OCI-LY1 (cell line): ENCODE data around the gene TTN.

ENCODE experiments used
- H2AFZ ChIP-seq: fragments of 200-600 bp; sonication (generic), shearing (Covaris generic); 2 replicates; pipeline ENCODE4 v1.6.0; 2014; ENCODE audit warnings: antibody characterized with exemption, mild to moderate bottlenecking, low read length
- H3F3A ChIP-seq: fragments of 200-600 bp; sonication (generic), shearing (Covaris generic); 2 replicates; pipeline ENCODE4 v1.6.0; 2014; ENCODE audit warnings: mild to moderate bottlenecking, antibody characterized with exemption, low read length, moderate library complexity; ENCODE audit not compliant: insufficient read depth
- H3K27ac ChIP-seq: fragments of 200-600 bp; sonication (generic); 2 replicates; pipeline ENCODE4 v1.5.1; 2014; ENCODE audit warnings: low read length, mixed run types, mild to moderate bottlenecking, low read depth; ENCODE audit not compliant: poor library complexity, severe bottlenecking
- H3K27me3 ChIP-seq: fragments of 200-600 bp; sonication (generic); 2 replicates; pipeline ENCODE4 v1.6.0; 2014; ENCODE audit warnings: antibody characterized with exemption, mild to moderate bottlenecking, low read length, moderate library complexity; ENCODE audit not compliant: insufficient read depth
- H3K36me3 ChIP-seq: fragments of 200-600 bp; sonication (generic); 2 replicates; pipeline ENCODE4 v1.6.1; 2014; ENCODE audit warnings: mild to moderate bottlenecking, antibody characterized with exemption, low read length, moderate library complexity, mixed read lengths; ENCODE audit not compliant: insufficient read depth
- H3K4me1 ChIP-seq: fragments of 200-600 bp; sonication (generic); 2 replicates; pipeline ENCODE4 v1.5.1; 2014; ENCODE audit warnings: mild to moderate bottlenecking, low read length, moderate library complexity; ENCODE audit not compliant: insufficient read depth, severe bottlenecking
- H3K4me2 ChIP-seq: fragments of 200-600 bp; sonication (generic), shearing (Covaris generic); 2 replicates; pipeline ENCODE4 v1.6.1; 2014; ENCODE audit warnings: low read length
- H3K4me3 ChIP-seq: fragments of 200-600 bp; sonication (generic); 2 replicates; pipeline ENCODE4 v1.5.1; 2014; ENCODE audit warnings: low read length, low read depth, mild to moderate bottlenecking, mixed read lengths; ENCODE audit not compliant: poor library complexity, severe bottlenecking
- H3K79me2 ChIP-seq: fragments of 200-600 bp; shearing (Covaris generic); 2 replicates; pipeline ENCODE4 v1.6.1; 2016; ENCODE audit warnings: mixed run types, low read length, mixed read lengths; ENCODE audit not compliant: insufficient read depth
- H3K9ac ChIP-seq: fragments of 200-600 bp; sonication (generic), shearing (Covaris generic); 2 replicates; pipeline ENCODE4 v1.6.1; 2014; ENCODE audit warnings: mild to moderate bottlenecking, low read length, mixed read lengths
- H3K9me2 ChIP-seq: fragments of 200-600 bp; sonication (generic), shearing (Covaris generic); 2 replicates; pipeline ENCODE4 v1.6.1; 2014; ENCODE audit warnings: low read depth, mild to moderate bottlenecking, low read length, mixed read lengths
- H3K9me3 ChIP-seq: fragments of 200-600 bp; shearing (Covaris generic); 2 replicates; pipeline ENCODE4 v1.6.1; 2014; ENCODE audit warnings: low read length, mixed read lengths
- H4K20me1 ChIP-seq: fragments of 200-600 bp; sonication (generic), shearing (Covaris generic); 2 replicates; pipeline ENCODE4 v1.6.0; 2016; ENCODE audit warnings: mild to moderate bottlenecking, low read length; ENCODE audit not compliant: insufficient read depth
- EZH2 ChIP-seq: fragments of 200-600 bp; sonication (generic), shearing (Covaris generic); IDR thresholded peaks from 2 replicates; pipeline ENCODE4 v1.8.0; 2017; ENCODE audit warnings: borderline replicate concordance, mixed run types, mild to moderate bottlenecking, antibody characterized with exemption, low read length, moderate library complexity, mixed read lengths
- TF ChIP-seq, protein P1 (sequence below): fragments of 200-600 bp; sonication (generic), shearing (Covaris generic); IDR thresholded peaks from 2 replicates; pipeline ENCODE4 v1.5.1; 2017; ENCODE audit warnings: mild to moderate bottlenecking, antibody characterized with exemption, low read length, moderate library complexity, mixed read lengths

TTN gene

DNA sequence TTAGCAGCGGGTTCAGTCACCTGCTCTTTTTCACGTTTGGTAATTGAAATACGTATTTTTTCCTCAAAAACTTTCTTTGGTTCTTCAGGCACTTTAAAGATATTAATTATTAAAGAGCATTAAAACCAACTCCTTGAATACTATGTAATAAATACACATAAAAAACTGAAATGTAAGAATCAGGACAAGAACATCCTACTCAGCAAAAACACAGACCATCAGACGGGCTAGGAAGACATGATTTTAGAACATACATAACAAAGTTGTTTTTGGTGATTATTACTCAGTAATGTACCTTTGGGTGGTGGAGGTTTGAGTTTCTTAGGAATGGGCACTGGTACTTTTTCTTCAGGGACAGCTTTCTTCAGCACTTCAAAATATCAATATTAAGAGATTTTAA lies 126.1 kb downstream of the TTN start:
- H3K4me2 ChIP-seq, result no peak overlapping the region
- peaks cover 91% of the 10 kb centered on the region for H3K36me3 ChIP-seq
- TF ChIP-seq EZH2, result no peak
- TF ChIP-seq, protein P1, sequence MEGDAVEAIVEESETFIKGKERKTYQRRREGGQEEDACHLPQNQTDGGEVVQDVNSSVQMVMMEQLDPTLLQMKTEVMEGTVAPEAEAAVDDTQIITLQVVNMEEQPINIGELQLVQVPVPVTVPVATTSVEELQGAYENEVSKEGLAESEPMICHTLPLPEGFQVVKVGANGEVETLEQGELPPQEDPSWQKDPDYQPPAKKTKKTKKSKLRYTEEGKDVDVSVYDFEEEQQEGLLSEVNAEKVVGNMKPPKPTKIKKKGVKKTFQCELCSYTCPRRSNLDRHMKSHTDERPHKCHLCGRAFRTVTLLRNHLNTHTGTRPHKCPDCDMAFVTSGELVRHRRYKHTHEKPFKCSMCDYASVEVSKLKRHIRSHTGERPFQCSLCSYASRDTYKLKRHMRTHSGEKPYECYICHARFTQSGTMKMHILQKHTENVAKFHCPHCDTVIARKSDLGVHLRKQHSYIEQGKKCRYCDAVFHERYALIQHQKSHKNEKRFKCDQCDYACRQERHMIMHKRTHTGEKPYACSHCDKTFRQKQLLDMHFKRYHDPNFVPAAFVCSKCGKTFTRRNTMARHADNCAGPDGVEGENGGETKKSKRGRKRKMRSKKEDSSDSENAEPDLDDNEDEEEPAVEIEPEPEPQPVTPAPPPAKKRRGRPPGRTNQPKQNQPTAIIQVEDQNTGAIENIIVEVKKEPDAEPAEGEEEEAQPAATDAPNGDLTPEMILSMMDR, result no peak
- no peaks in the 10 kb centered on the region for H3K79me2 ChIP-seq
- H3K9ac ChIP-seq, result no peak overlapping the region
- H3K9me2 ChIP-seq, result no peaks in the 10 kb centered on the region
- H3K27me3 ChIP-seq, result no peaks in the 10 kb centered on the region
- peaks cover 9% of the 10 kb centered on the region for H3K4me1 ChIP-seq
- no peaks in the 10 kb centered on the region for H3F3A ChIP-seq
- H2AFZ ChIP-seq, result no peak overlapping the region
- H4K20me1 ChIP-seq, result no peaks in the 10 kb centered on the region
- no peak overlapping the region for H3K27ac ChIP-seq
- H3K9me3 ChIP-seq, result no peaks in the 10 kb centered on the region
- H3K4me3 ChIP-seq, result no peak overlapping the region

DNA sequence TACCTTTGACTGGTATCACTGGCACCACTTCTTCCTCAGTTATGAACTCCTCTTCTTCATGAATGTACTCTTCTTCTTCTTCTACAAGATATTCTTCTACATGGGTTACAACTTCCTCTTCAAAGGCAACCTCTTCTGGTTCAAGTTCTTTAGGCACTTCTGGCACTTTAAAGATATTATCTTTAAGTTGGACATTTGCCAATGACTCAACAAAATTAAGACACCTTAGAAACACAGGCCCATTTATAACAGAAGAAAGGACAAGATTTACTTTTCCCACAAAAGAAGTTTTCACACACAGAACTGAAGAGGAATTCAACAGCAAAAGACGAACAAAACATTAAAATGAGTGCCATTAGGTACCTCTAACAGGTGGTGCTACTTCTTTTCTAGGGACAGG lies 127.3 kb downstream of the TTN start:
- H3K9ac ChIP-seq, result no peak overlapping the region
- H3K9me3 ChIP-seq, result no peaks in the 10 kb centered on the region
- H3K9me2 ChIP-seq, result no peaks in the 10 kb centered on the region
- no peak overlapping the region for H2AFZ ChIP-seq
- H3K4me1 ChIP-seq, result peaks cover 9% of the 10 kb centered on the region
- no peak overlapping the region for H3K4me2 ChIP-seq
- no peaks in the 10 kb centered on the region for H3K79me2 ChIP-seq
- no peak overlapping the region for H3K4me3 ChIP-seq
- H3K36me3 ChIP-seq, result peaks cover 92% of the 10 kb centered on the region
- H3K27ac ChIP-seq, result no peak overlapping the region
- H3K27me3 ChIP-seq, result no peaks in the 10 kb centered on the region
- H4K20me1 ChIP-seq, result no peaks in the 10 kb centered on the region
- TF ChIP-seq, protein P1, result no peak
- TF ChIP-seq EZH2, result no peak
- no peaks in the 10 kb centered on the region for H3F3A ChIP-seq

DNA sequence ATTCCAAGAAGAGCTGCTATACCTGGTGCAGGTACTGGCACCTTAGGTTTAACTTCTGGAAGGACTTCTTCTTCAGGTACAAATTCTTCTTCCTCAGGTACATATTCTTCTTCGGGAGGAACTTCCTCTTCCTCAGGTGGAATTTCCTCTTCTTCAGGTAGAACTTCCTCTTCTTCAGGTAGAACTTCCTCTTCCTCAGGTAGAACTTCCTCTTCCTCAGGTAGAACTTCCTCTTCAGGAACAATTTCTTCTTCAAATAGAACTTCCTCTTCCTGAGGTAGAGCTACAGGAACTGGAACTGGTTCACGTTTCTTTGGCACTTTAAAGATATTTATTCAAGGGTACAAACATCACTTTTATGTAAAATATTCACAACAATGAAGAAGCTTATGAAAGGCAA lies 129.6 kb downstream of the TTN start:
- Histone ChIP-seq H3K4me3 (no peak overlapping the region), H3K27me3 (no peaks in the 10 kb centered on the region), H2AFZ (no peak overlapping the region), H3K4me1 (peaks cover 9% of the 10 kb centered on the region), H3K36me3 (peaks cover 85% of the 10 kb centered on the region), H3K27ac (no peak overlapping the region), H3K9ac (no peak overlapping the region), H3K9me3 (no peaks in the 10 kb centered on the region), H4K20me1 (no peaks in the 10 kb centered on the region), H3K4me2 (no peak overlapping the region; the same call in 1 of the 2 replicates), H3K79me2 (no peaks in the 10 kb centered on the region), H3F3A (no peaks in the 10 kb centered on the region), H3K9me2 (no peaks in the 10 kb centered on the region)
- TF ChIP-seq, protein P1, result no peak
- no peak for TF ChIP-seq EZH2
